ENCODE data around the gene TNFRSF11A.

DNA sequence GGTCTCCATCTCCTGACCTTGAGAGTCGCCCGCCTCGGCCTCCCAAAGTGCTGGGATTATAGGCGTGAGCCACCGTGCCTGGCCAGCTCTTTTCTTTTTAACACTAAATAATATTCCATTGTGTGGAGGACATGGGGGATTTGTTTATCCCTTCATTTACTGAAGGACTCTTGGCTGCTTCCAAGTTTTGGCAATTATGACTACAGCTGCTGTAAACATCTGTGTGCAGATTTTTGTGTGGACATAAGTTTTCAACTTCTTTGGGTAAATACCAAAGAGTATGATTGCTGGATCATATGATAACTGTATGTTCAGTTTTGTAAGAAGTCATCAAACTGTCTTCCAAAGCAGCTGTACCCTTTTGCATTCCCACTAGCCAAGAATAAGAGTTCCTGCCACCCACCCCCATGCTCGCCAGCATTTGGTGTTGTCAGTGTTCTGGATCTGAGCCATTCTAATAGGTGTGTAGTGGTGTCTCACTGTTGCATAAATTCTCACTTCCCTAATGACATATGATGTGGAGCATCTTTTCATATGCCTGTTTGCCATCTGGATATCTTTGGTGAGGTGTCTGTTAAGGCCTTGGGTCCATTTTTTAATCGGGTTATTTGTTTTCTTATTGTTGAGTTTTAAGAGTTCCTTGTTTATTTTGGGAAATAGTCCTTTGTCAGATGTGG lies 52.2 kb downstream of the TNFRSF11A start:
- TF ChIP-seq REST (IDR thresholded peaks at IDR 0.05; ENCODE audit: borderline replicate concordance) (no peak), EZH2 (IDR thresholded peaks at IDR 0.05; ENCODE audit: borderline replicate concordance, insufficient read depth, low read length, poor library complexity, severe bottlenecking) (no peak), POLR2AphosphoS5 (IDR thresholded peaks at IDR 0.05) (no peak), SMC3 (conservative IDR thresholded peaks at IDR 0.05; ENCODE audit: poor library complexity) (no peak), EP300 (conservative IDR thresholded peaks at IDR 0.05; ENCODE audit: poor library complexity, severe bottlenecking) (no peak), RAD21 (conservative IDR thresholded peaks at IDR 0.05) (no peak), TAF1 (IDR thresholded peaks at IDR 0.05; ENCODE audit: low read depth) (no peak), MXI1 (conservative IDR thresholded peaks at IDR 0.05; ENCODE audit: poor library complexity, severe bottlenecking) (no peak)
- TF ChIP-seq, protein P1, sequence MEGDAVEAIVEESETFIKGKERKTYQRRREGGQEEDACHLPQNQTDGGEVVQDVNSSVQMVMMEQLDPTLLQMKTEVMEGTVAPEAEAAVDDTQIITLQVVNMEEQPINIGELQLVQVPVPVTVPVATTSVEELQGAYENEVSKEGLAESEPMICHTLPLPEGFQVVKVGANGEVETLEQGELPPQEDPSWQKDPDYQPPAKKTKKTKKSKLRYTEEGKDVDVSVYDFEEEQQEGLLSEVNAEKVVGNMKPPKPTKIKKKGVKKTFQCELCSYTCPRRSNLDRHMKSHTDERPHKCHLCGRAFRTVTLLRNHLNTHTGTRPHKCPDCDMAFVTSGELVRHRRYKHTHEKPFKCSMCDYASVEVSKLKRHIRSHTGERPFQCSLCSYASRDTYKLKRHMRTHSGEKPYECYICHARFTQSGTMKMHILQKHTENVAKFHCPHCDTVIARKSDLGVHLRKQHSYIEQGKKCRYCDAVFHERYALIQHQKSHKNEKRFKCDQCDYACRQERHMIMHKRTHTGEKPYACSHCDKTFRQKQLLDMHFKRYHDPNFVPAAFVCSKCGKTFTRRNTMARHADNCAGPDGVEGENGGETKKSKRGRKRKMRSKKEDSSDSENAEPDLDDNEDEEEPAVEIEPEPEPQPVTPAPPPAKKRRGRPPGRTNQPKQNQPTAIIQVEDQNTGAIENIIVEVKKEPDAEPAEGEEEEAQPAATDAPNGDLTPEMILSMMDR (IDR thresholded peaks at IDR 0.05; ENCODE audit: poor library complexity, severe bottlenecking), result no peak

All from neural cell (in vitro differentiated cells).